Astrocyte of the hippocampus (primary cell): ENCODE data around the gene ITPR1.

Source experiments
- DNase-seq: peaks from one replicate; pipeline ENCODE4 v3.0.0; 2011; ENCODE audit warnings: low read depth, low spot score

Gene ITPR1

GRCh38 chr3:4825436-4826236 is 332.5 kb downstream of the ITPR1 start:
- DNase-seq, result no peak

- DNase-seq, result peak; percentile 70
Measured at GRCh38 chr3:4826237-4827100, 333.3 kb downstream of the ITPR1 start.

DNA sequence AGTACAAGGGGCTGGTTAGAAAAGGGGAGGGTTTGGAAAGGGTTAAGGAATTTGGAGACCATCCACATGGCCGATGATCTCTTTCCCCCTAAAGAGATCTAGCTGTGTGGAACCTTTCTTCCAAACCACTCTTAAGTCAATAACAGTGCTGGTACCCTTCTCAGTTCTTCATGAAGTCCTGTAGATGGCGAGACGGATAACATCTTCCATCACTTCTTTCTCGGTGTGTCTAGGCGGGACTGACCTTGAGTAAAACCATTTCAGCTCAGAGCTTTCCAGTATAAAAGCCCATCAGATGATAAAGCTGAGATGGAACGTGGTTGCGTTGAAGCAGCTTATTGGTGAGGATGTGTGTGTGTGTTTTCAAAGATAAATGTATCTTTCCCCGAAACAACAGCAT is 334.6 kb downstream of the ITPR1 start:
- DNase-seq, result no peak

- peak; percentile 87 for DNase-seq
Measured at GRCh38 chr3:4828279-4829030, 335.3 kb downstream of the ITPR1 start.

GRCh38 chr3:4829031-4829394 is 335.9 kb downstream of the ITPR1 start:
- peak; percentile 26 for DNase-seq

- no peak for DNase-seq
Measured at GRCh38 chr3:4830586-4830914, 337.4 kb downstream of the ITPR1 start.

- no peak for DNase-seq
Measured at GRCh38 chr3:4831580-4831950, 338.4 kb downstream of the ITPR1 start.

DNA sequence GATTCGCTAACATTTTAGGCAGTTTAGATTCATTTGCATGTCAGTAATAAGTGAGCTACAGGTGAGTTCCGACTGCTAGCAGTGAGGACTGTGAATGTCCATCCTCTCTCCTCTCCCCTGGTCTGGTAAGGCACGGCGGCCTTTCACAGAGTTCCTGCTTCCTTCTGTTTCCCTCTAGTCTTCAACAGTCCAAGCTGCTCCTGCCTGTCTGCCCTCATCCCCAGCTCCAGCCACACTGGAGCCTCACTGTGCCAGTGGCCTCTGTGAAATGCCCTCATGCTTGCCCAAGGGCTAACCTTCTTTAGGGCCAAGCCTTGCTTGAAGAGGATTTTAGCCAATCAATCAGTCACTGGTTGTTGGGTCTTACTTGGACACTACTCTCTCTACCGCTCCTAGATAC is 340.3 kb downstream of the ITPR1 start:
- no peak for DNase-seq

- DNase-seq, result no peak
Measured at GRCh38 chr3:4834403-4834866, 341.3 kb downstream of the ITPR1 start.

DNA sequence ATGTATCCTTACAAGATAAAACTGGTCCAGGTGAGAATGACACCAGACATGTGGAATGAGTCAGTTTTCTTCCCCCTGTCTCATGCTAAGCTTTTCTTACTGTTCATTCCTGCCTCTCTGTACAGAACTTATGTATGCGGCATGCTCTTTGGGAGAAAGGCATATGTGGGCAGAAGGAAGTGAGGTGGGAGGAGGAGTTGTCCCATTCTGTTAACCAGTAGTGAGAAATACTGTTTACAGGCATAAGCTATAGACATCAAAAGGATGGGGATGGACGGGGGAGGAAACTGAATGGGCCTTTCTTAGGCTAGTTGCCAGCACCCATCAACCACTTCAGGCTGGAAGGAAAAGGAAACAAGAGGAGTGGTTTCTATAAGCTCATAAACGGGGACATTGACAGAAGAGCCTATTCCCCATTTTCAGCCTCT is 342.5 kb downstream of the ITPR1 start:
- peak; percentile 40 for DNase-seq

DNA sequence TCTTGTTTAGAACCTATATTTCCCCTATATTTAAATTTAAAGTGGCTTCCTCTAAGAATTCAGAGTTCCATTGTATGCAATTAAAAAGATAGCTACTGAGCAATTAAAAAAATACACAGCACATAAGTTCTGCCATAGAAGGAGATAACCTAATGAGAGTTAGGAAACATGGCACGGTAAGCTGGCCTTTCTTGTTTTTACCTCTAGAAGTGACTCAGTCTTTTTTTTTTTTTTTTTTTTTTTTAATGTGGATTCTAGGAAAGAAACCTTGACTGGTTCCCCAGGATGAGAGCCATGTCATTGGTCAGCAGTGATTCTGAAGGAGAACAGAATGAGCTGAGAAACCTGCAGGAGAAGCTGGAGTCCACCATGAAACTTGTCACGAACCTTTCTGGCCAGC is 343.4 kb downstream of the ITPR1 start:
- no peak for DNase-seq

GRCh38 chr3:4837374-4837930 is 344.3 kb downstream of the ITPR1 start:
- DNase-seq, result no peak

DNA sequence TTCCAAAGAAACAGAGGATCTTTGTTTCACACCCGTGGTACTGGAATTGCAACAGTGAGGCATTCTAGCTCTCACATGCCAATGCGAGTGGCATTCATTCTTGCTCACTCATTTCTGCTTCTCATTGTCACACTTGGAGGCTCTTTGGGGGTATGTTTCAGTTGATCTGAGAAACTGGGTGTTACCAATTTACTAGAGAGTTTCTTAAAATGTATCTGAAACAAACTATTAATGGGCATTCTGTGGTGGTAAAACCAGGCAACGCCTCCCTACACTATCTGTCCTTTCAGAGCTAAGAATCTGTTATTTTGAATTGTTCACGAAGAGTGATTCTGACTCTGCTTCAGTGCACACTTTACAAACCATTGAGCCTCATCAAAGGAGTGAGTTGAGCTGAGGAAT is 345.5 kb downstream of the ITPR1 start:
- no peak for DNase-seq

GRCh38 chr3:4839278-4839677 is 346.1 kb downstream of the ITPR1 start:
- DNase-seq, result no peak

DNA sequence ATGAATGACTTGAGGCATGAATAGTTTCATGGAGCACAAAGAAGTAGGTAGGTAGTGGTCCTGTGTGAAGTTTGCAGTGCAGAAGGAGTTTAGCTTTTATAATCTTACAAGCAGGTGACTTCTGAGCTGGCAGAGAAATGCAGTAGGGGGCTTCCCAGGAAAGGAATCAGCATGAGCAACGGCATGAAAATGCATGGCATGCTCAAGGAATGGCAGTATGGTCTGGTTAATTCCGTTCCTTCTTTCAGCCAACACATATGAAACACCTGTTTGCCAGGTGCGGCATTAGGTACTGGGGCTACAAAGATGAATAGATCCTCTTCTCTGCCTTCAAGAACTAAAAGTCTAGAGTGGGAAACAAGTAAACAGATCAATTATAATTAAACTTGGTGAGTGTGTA is 348.1 kb downstream of the ITPR1 start:
- DNase-seq, result peak; percentile 42

DNA sequence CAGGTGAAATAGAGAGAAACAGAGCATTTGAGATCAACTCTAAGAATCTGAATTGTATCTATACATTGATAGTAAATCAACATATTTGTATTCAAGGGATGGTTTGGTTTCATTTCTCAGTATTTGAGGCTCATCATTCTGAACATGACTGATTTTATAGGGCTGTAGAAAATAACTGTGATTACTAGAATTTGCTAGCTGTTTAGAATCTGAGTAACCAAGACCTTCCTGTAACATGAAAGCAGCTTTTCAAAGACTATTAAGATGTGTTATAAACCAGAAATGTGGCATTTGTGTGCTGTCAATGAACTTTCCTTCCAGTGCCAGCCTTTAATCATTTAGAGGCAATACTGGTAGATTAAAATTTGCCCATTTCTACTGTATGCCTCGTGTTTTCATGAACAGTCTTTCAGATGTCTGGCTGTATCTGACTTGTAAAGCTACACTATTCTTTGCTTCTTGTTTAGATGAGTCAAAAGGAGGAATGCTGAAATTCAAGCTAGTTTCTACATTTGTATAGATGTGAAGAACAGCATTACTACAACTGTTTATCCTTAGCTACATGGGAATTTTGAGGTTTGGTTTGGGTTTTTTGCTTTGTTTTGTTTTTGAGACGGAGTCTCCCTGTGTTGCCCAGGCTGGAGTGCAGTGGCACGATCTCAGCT is 348.8 kb downstream of the ITPR1 start:
- peak; percentile 43 for DNase-seq

DNA sequence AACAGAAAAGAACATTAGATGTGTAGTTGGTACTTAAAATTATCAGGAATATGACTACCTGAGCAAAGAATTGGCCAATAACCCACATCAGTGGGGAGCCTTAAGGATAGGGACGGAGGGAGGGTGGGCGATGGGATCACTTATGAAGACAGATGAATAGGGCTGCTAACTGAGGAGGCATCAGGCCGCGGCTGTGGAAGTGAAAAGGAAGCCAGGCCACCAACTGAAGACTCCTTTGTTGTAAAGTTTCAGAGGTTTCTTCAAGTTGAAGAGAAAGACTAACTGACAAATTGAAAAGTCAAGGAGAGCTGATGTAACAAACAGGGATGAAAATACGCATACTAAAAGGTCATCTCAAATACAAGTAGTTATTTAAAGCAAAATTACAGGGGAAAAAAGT is 350.5 kb downstream of the ITPR1 start:
- no peak for DNase-seq

GRCh38 chr3:4845882-4846281 is 352.7 kb downstream of the ITPR1 start:
- DNase-seq, result no peak

GRCh38 chr3:4846543-4846942 is 353.4 kb downstream of the ITPR1 start:
- DNase-seq, result no peak

GRCh38 chr3:4848176-4848825 is 355.2 kb downstream of the ITPR1 start:
- DNase-seq, result no peak

DNA sequence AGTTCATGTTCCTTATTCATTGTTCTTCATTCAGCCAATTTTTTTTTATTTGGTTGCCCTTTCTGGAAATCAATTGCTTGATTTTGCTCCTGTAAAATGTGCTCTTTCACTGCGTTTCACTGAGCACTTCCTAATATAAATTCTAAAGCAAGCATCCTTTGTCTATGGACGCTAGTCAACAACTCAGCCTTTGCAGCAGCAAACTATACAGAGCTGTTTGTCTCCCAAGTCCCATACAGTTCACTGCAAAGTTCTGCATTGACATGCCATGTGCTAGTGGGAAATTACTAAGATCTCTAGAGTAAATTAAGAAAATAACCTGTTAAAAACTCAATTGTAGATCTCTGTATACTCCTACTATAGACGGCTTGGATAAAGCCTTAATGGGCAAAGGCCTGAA is 356.0 kb downstream of the ITPR1 start:
- no peak for DNase-seq
